HCT116 (cell line): ENCODE results near the gene EIF1AD. TPM values are rescaled to one million over a fixed set of nuclear protein-coding genes. Genes with fewer than 3 reads are reported as not detected.

ENCODE experiments used
- ATAC-seq: fragments of 200-7000 bp; cut with Tn5 transposase; 2 replicates; pipeline ENCODE4 v1.9.1; 2020; ENCODE audit warnings: mild to moderate bottlenecking, moderate library complexity
- BruUV-seq: library from RNA; stranded (reverse); fragments of 400-500 nt; replicated peaks from 2 replicates; lab custom pipeline; 2021; lab: Mats Ljungman, UMichigan
- CTCF ChIA-PET: fragments of 300-600 bp; sonication (Branson Sonifier 250); formaldehyde crosslinking; loops from one replicate; lab custom pipeline; 2021; ENCODE audit warnings: antibody characterized with exemption; lab: Charles Lee
- POLR2A ChIA-PET: fragments of 300-600, 350-600 bp; sonication (Branson Sonifier 250); formaldehyde crosslinking; loops from one replicate; lab custom pipeline; 2021; ENCODE audit warnings: antibody characterized with exemption; lab: Charles Lee
- RAD21 ChIA-PET, 2 experiments: fragments of 300-600 bp; sonication (Branson Sonifier 250); formaldehyde crosslinking; loops; one replicate each; lab custom pipeline; 2023; ENCODE audit warnings: low total read pairs in 2 of 2; ENCODE audit not compliant: uncharacterized antibody in 2 of 2, unreplicated experiment in 2 of 2, low non-redundant PET in 1 of 2; lab: Charles Lee
- DNase-seq: peaks from one replicate; pipeline ENCODE4 v3.0.0-alpha.2; 2010; ENCODE audit warnings: low read depth, low spot score
- H2AFZ ChIP-seq: fragments of 200-600 bp; shearing (Covaris generic), sonication (generic); 2 replicates; pipeline ENCODE4 v1.6.1; 2017; ENCODE audit warnings: low read depth, mixed run types, mixed read lengths, antibody characterized with exemption, low read length; ENCODE audit not compliant: poor library complexity, severe bottlenecking
- H3K27ac ChIP-seq: 2 replicates; pipeline ENCODE4 v1.5.1; 2012; ENCODE audit warnings: low read depth, low read length
- H3K27me3 ChIP-seq: fragments of 200-600 bp; sonication (generic); 2 replicates; pipeline ENCODE4 v1.6.1; 2016; ENCODE audit warnings: mixed run types, low read length, mixed read lengths; ENCODE audit not compliant: insufficient read depth
- H3K36me3 ChIP-seq, 2 experiments: fragments of 200-500 bp in 1 of 2; fragments of 200-600 bp in 1 of 2; sonication (Bioruptor generic) in 1 of 2; sonication (generic) in 1 of 2; 2 replicates each; pipeline versions ENCODE4 v1.5.1 to v1.6.1; 2014 to 2016; ENCODE audit warnings: low read length in 2 of 2, inconsistent platforms in 1 of 2, mixed read lengths in 1 of 2, mixed run types in 1 of 2; ENCODE audit not compliant: insufficient read depth in 2 of 2, control insufficient read depth in 1 of 2
- H3K4me1 ChIP-seq, 2 experiments: fragments of 200-600 bp in 1 of 2; sonication (generic) in 1 of 2; 2 replicates each; pipeline versions ENCODE4 v1.5.1 to v1.6.1; 2012 to 2017; ENCODE audit warnings: low read length in 2 of 2, inconsistent platforms in 1 of 2, mild to moderate bottlenecking in 1 of 2, mixed read lengths in 1 of 2, mixed run types in 1 of 2, moderate library complexity in 1 of 2; ENCODE audit not compliant: insufficient read depth in 2 of 2, control insufficient read depth in 1 of 2
- H3K4me2 ChIP-seq: fragments of 200-600 bp; sonication (generic); 2 replicates; pipeline ENCODE4 v1.6.1; 2017; ENCODE audit warnings: mixed run types, low read length, mixed read lengths
- H3K4me3 ChIP-seq, 2 experiments: fragments of 200-600 bp in 1 of 2; sonication (generic) in 1 of 2; replicated peaks in 1 of 2; 2 replicates each; pipeline ENCODE4 v1.5.1; 2011 to 2016; ENCODE audit warnings: low read length in 2 of 2, control low read depth in 1 of 2, low read depth in 1 of 2, mild to moderate bottlenecking in 1 of 2, mixed read lengths in 1 of 2, mixed run types in 1 of 2
- H3K79me2 ChIP-seq: fragments of 200-600 bp; sonication (generic); 2 replicates; pipeline ENCODE4 v1.6.1; 2017; ENCODE audit warnings: mild to moderate bottlenecking, mixed run types, low read length, moderate library complexity, mixed read lengths; ENCODE audit not compliant: insufficient read depth
- H3K9ac ChIP-seq: fragments of 200-600 bp; sonication (generic); 2 replicates; pipeline ENCODE4 v1.6.1; 2016; ENCODE audit warnings: low read length, mixed read lengths
- H3K9me2 ChIP-seq: fragments of 200-600 bp; sonication (generic), shearing (Covaris generic); 2 replicates; pipeline ENCODE4 v1.6.1; 2017; ENCODE audit warnings: mixed run types, mild to moderate bottlenecking, moderate library complexity; ENCODE audit not compliant: insufficient read depth
- H3K9me3 ChIP-seq, 2 experiments: fragments of 200-500 bp in 1 of 2; fragments of 200-600 bp in 1 of 2; sonication (Bioruptor generic) in 1 of 2; sonication (generic) in 1 of 2; 2 replicates each; pipeline ENCODE4 v1.6.1; 2014 to 2017; ENCODE audit warnings: low read length in 2 of 2, mixed read lengths in 2 of 2, inconsistent platforms in 1 of 2, low read depth in 1 of 2, mild to moderate bottlenecking in 1 of 2, mixed run types in 1 of 2, moderate library complexity in 1 of 2; ENCODE audit not compliant: control insufficient read depth in 1 of 2, insufficient read depth in 1 of 2
- H4K20me1 ChIP-seq: fragments of 200-600 bp; sonication (generic), shearing (Covaris generic); 2 replicates; pipeline ENCODE4 v1.6.1; 2017; ENCODE audit warnings: mixed run types, mild to moderate bottlenecking, moderate library complexity; ENCODE audit not compliant: insufficient read depth
- CBX3 ChIP-seq: IDR thresholded peaks from 2 replicates; pipeline ENCODE4 v1.6.1; 2012; ENCODE audit warnings: low read depth
- ELF1 ChIP-seq: IDR thresholded peaks from 2 replicates; pipeline ENCODE4 v1.6.1; 2012; ENCODE audit warnings: low read depth, borderline replicate concordance
- EZH2 ChIP-seq: fragments of 200-600 bp; sonication (generic); IDR thresholded peaks from 2 replicates; pipeline ENCODE4 v1.6.1; 2017; ENCODE audit warnings: antibody characterized with exemption, mixed run types
- SRF ChIP-seq: IDR thresholded peaks from 2 replicates; pipeline ENCODE4 v1.6.1; 2012; ENCODE audit warnings: low read depth
- ZFX ChIP-seq: fragments of 450-650 bp; IDR thresholded peaks from 2 replicates; pipeline ENCODE4 v1.6.1; 2017
- intact Hi-C: fragments of 100-400 bp; cut with micrococcal nuclease; formaldehyde crosslinking; loops from 2 replicates; pipeline ENCODE4 v1.10.0; 2022
- total RNA-seq: library from RNA; stranded (reverse); gene quantifications from one replicate; pipeline ENCODE4 v1.2.1, GENCODE V29; 2021; ENCODE audit not compliant: unreplicated experiment
- TF ChIP-seq, protein P1 (sequence below): IDR thresholded peaks from 2 replicates; pipeline ENCODE4 v1.6.1; 2011; ENCODE audit warnings: mild to moderate bottlenecking, low read length, moderate library complexity; ENCODE audit not compliant: insufficient replicate concordance; ENCODE audit errors: extremely low read depth

Gene EIF1AD
- total RNA-seq, 1 experiment from 2014 or later: 45.5 TPM

DNA sequence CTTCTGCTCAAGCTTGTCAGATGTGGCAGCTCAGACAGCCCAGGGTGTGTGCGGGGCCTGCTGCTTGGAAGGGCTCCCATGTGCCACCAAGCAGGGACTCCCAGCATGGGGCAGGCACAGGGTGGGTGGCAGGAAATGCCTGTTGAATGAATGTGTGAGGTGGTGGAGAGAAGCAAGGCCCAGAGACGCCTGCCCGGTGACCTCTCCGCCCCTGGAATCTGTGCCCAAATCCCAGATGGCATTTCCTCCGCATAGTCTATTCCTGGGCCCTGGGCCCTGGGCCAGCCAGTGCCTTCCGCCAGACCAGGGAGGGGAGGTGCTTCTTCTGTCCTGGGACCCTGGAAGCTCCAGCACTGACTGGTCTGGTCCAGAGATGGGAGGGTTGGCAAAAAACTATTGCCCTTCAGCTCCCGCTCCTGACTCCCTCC, 13.5 kb upstream of the EIF1AD start:
- H3K79me2 ChIP-seq: peaks cover 11% of the 10 kb centered on the region; the same call in 1 of the 2 replicates
- no peaks in the 10 kb centered on the region for H3K9me2 ChIP-seq
- POLR2A ChIA-PET: no interaction called here
- no peak overlapping the region for H2AFZ ChIP-seq
- TF ChIP-seq, protein P1, sequence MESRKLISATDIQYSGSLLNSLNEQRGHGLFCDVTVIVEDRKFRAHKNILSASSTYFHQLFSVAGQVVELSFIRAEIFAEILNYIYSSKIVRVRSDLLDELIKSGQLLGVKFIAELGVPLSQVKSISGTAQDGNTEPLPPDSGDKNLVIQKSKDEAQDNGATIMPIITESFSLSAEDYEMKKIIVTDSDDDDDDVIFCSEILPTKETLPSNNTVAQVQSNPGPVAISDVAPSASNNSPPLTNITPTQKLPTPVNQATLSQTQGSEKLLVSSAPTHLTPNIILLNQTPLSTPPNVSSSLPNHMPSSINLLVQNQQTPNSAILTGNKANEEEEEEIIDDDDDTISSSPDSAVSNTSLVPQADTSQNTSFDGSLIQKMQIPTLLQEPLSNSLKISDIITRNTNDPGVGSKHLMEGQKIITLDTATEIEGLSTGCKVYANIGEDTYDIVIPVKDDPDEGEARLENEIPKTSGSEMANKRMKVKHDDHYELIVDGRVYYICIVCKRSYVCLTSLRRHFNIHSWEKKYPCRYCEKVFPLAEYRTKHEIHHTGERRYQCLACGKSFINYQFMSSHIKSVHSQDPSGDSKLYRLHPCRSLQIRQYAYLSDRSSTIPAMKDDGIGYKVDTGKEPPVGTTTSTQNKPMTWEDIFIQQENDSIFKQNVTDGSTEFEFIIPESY: no peak
- TF ChIP-seq CBX3: no peak
- TF ChIP-seq ELF1: no peak
- peak; percentile 53; the same call in 1 of the 2 replicates for TF ChIP-seq ZFX
- no peak for TF ChIP-seq SRF
- TF ChIP-seq EZH2: no peak
- TF ChIP-seq, all 23 proteins: peak for 1
- Histone ChIP-seq H4K20me1 (no peaks in the 10 kb centered on the region), H3K27ac (peak overlapping the region; percentile 98), H3K4me1 (peaks cover 56 to 94% of the 10 kb centered on the region in 2 experiments), H3K4me2 (peak overlapping the region; percentile 67), H3K36me3 (no peaks in the 10 kb centered on the region), H3K9ac (peak overlapping the region; percentile 60), H3K27me3 (no peaks in the 10 kb centered on the region), H3K9me3 (no peaks in the 10 kb centered on the region), H3K4me3 (peak overlapping the region; percentile 10 to 37)
- BruUV-seq: no TSS peak
- ATAC-seq (peak; percentile 61), DNase-seq (peak; percentile 56)
- ChIA-PET RAD21 (no interaction called here), CTCF (interaction anchor here (0.5 kb wide), 1 partner anchor 246 kb away, joined by 5 read pairs; no protein-coding TSS in a partner anchor)
- intact Hi-C loops: no loop called here
